ENCODE results near the gene FAM193B. TPM values are rescaled to one million over a fixed set of nuclear protein-coding genes. Genes with fewer than 3 reads are reported as not detected.

FAM193B gene
- total and polyA plus RNA-seq, 2 of the 13 experiments (the other 11 are each of a cell fraction or from before 2014, with no cell fraction given), result 21.2 to 40.9 TPM

GRCh38 chr5:177473443-177474001, 80.8 kb downstream of the FAM193B start, which contains the start of gene DBN1 (continued):
- TF ChIP-seq ZNF7 (CRISPR knock-in tag; IDR thresholded peaks at IDR 0.05), result no peak
- no peak for TF ChIP-seq ZNF512 (CRISPR knock-in tag; IDR thresholded peaks at IDR 0.05)
- no peak for TF ChIP-seq IRF1 (CRISPR knock-in tag; IDR thresholded peaks at IDR 0.05; ENCODE audit: low read depth)
- no peak for TF ChIP-seq AGO2 (optimal IDR thresholded peaks at IDR 0.05; ENCODE audit: low read depth, low read length)
- no peak for TF ChIP-seq ASH2L (IDR thresholded peaks at IDR 0.05; ENCODE audit: insufficient read length, low read depth, low read length)
- no peak for TF ChIP-seq POGZ (CRISPR knock-in tag; IDR thresholded peaks at IDR 0.05)
- no peak for TF ChIP-seq PHF20 (CRISPR knock-in tag; IDR thresholded peaks at IDR 0.05)
- no peak for TF ChIP-seq AHDC1 (CRISPR knock-in tag; IDR thresholded peaks at IDR 0.05; ENCODE audit: borderline replicate concordance)
- no peak for TF ChIP-seq HNF4A (CRISPR knock-in tag; IDR thresholded peaks at IDR 0.05)
- no peak for TF ChIP-seq ZNF615 (CRISPR knock-in tag; IDR thresholded peaks at IDR 0.05; ENCODE audit: borderline replicate concordance)
- no peak for TF ChIP-seq ZBTB39 (CRISPR knock-in tag; IDR thresholded peaks at IDR 0.05)
- TF ChIP-seq ZBTB44 (CRISPR knock-in tag; IDR thresholded peaks at IDR 0.05), result 0 out of 2 replicates have a peak, but pooled peaks have one; percentile 23
- TF ChIP-seq ZNF280B (CRISPR knock-in tag; IDR thresholded peaks at IDR 0.05; ENCODE audit: borderline replicate concordance), result no peak
- no peak for TF ChIP-seq PHB2 (IDR thresholded peaks at IDR 0.05; ENCODE audit: partially characterized antibody)
- no peak for TF ChIP-seq MTF1 (CRISPR knock-in tag; IDR thresholded peaks at IDR 0.05)
- TF ChIP-seq ZNF550 (CRISPR knock-in tag; IDR thresholded peaks at IDR 0.05; ENCODE audit: borderline replicate concordance), result no peak
